DMS 273 treated with DMSO at 0.1 percent for 48 hours (cell line): ENCODE measurements around the gene LRR1.
"Not testable (repeated sequence)": the region's sequence is repeated elsewhere in the genome, so short reads cannot be mapped to it uniquely, and the experiment has no call there.

Experiments used
- DNase-seq: peaks from one replicate; lab custom pipeline; 2025; lab: John Stamatoyannopoulos, UW

Gene LRR1

GRCh38 chr14:49586673-49587460 is 11.9 kb upstream of the LRR1 start:
- peak; percentile 47 for DNase-seq

GRCh38 chr14:49589387-49589786 is 9.4 kb upstream of the LRR1 start:
- DNase-seq: no peak

GRCh38 chr14:49593016-49593415 is 5.7 kb upstream of the LRR1 start:
- no peak for DNase-seq

- peak; percentile 51 for DNase-seq
Observed at GRCh38 chr14:49594347-49595091, 4.2 kb upstream of the LRR1 start.

- no peak for DNase-seq
Observed at GRCh38 chr14:49598189-49598484, 603 bp upstream of the LRR1 start.

GRCh38 chr14:49607583-49607982 is 8.8 kb downstream of the LRR1 start:
- DNase-seq: no peak

GRCh38 chr14:49612251-49612650 is 13.5 kb downstream of the LRR1 start:
- DNase-seq: no peak

GRCh38 chr14:49612671-49613070 is 13.9 kb downstream of the LRR1 start:
- no peak for DNase-seq

- no peak for DNase-seq
Observed at GRCh38 chr14:49614196-49614595, 15.5 kb downstream of the LRR1 start.

- no peak for DNase-seq
Observed at GRCh38 chr14:49615776-49616175, 17.0 kb downstream of the LRR1 start.

- DNase-seq: no peak
Observed at GRCh38 chr14:49617852-49618519, 19.2 kb downstream of the LRR1 start.

- DNase-seq: not testable (repeated sequence)
Observed at GRCh38 chr14:49619273-49619672, 20.5 kb downstream of the LRR1 start.

GRCh38 chr14:49619730-49620129 is 21.0 kb downstream of the LRR1 start:
- DNase-seq: no peak

GRCh38 chr14:49620182-49621113 is 21.7 kb downstream of the LRR1 start, which contains the start of the genes MGAT2 and RPL36AL:
Gene MGAT2 (plus strand): TSS chr14:49620799. CDS start chr14:49621269, 470 bp downstream.
Gene RPL36AL (minus strand): TSS chr14:49620626. CDS start chr14:49619104, 1,522 bp downstream.
- peak; percentile 93 for DNase-seq

GRCh38 chr14:49621114-49621881 is 22.6 kb downstream of the LRR1 start:
- no peak for DNase-seq

GRCh38 chr14:49622022-49622607 is 23.4 kb downstream of the LRR1 start:
- no peak for DNase-seq

GRCh38 chr14:49623387-49623786 is 24.6 kb downstream of the LRR1 start:
- DNase-seq: no peak

- no peak for DNase-seq
Observed at GRCh38 chr14:49623941-49624839, 25.4 kb downstream of the LRR1 start.
